Activated T-cell treated with anti-CD3 and anti-CD28 coated beads for 24 hours (primary cell): Measurements from ENCODE around the gene ITFG1.
A peak's percentile ranks its signal among the peaks of the same experiment; 100 is the strongest.

Experiments
- DNase-seq: peaks from one replicate; pipeline ENCODE4 v3.0.0-alpha.2; 2020; ENCODE audit warnings: low read depth

Gene ITFG1

DNA sequence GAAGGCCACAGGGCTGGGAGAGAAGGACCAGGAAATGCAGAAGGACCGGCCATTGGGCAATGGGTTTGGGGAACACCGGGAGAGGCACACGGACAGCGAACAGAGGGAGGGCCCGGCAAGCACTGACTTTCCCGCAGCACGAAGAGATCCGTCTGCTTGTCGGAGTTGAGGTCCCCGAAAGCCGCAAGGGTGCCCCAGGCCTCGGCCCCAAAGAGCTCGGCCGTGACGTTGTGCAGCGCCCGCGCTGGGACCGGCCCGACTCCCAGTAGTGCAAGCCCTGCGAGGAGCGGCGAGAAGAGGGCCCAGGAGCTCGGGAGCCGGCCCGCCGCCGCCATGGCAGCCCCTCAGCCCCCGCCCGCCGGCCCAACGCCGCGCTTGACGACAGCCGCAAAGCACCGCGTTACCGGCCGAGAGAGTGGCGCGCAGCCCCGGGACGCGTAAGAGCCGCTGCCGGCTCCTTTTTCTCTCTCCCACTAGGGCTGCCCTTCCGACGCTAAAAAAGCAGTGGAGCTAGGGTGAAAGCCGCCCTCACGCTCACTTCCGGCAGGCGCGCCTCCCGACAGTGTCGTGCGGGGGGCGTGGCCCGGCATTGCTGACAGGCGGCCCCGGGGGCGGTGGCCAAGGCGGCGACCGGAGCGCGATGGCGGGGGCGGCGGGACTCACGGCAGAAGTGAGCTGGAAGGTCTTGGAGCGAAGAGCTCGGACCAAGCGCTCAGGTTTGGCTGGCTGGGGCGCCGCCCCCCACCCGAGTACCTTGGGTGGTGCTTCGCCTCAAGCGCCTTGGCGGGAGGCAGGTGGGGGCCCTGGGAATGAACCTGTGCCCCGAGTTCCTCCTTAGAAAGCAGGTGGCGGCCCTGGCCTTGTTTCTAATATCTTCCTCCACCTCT lies at the start of gene ITFG1, which contains the start of gene PHKB:
TSS of gene ITFG1 (minus strand) at position 353 of the 887 bp plus-strand sequence. CDS start at position 335, 18 bp downstream.
TSS of gene PHKB (plus strand) at position 621 of the 887 bp plus-strand sequence. CDS start at position 641, 20 bp downstream.
- DNase-seq: peak; percentile 91

DNA sequence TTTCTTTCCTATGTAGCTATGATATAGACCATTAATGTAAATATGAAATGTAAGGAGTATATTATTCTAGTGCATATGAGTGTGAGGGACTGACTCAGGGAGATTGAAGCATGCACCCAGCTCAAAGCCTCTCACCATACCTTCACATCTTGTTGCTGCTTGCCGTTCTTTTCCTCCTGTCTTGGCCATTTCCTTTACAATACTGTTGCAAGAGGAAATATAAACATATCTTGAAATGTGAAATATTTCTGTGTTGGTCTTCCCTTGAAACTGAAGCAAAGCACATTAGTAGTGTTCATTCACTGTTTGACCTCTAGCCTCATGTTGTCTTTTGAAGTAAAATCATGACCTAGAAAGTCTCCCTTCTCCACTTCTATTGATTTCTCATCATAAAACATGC lies 46.8 kb upstream of the ITFG1 start:
- DNase-seq: no peak

DNA sequence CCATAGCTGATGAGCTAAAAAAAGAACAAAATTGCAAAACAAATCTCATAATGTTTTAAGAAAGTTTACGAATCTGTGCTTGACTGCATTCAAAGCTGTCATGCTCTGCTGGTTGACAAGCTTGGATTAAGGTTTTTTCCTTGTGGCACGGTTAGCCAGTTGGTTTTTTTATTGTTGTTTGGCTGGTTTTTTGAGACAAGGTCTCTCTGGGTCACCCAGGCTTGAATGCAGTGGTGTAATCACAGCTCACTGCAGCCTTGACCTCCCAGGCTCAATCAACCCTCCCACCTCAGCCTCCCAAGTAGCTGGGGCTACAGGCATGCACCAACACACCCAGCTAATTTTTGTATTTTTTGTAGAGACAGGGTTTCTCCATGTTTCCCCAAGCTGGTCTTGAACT lies 45.9 kb upstream of the ITFG1 start:
- DNase-seq: no peak

DNA sequence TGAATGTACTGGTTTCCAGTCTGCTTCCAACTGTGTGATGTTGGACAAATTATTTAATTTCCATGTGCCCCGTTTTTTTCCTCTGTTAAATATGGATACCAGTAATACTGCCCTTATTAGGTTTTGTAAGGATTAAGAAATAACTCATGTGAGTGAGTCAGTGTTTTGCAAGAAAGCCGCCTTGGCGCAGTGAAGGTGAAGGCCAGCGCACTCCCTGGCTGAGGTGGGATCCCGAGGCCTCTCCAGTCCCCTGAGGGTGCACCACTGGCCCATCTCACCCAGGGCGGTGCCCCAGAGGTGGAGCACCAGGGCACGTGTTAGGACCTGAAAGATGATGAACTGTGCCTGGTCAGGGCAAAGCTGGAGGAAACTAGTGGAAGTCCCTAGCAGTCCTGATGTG lies 43.7 kb upstream of the ITFG1 start:
- DNase-seq: no peak

DNA sequence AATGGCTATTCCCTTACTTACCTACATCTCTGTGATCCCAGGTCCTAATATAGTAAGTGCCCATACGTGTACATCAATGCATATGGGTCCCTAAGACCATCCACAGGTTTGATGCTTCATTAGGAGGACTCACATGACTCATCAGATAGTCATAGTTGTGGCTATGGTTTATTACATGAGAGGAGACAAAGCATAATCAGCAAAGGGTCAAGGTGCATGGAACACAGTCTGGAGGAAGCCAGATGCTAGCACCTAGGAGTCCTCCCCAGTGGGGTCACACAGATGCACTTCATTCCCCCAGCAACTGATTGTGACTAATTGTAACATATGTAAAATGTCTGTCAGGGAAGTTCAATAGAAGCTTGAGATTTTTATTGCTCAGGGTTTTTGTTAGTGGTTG lies 43.1 kb upstream of the ITFG1 start:
- no peak for DNase-seq

DNA sequence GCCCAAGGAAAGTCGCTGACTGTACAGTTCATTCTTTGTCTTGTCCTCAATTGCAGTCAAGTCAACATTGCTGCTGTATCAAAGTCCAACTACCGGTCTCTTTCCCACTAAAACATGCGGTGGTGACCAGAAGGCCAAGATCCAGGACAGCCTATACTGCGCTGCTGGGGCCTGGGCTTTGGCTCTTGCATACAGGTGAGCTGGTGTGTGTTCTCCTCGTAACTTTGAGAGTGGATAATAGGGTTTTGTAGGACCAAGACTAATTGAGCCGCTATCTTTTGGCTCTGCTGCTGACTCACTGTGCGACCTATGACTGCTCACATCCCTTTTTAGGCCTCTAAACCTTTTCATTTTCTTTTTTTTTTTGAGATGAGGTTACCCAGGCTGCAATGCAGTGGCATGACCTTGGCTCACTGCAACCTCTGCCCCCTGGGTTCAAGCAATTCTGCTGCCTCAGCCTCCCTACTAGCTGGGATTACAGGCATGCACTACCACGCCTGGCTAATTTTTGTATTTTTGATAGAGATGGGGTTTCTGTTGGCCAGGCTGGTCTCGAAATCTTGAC lies 38.9 kb upstream of the ITFG1 start:
- DNase-seq: no peak

DNA sequence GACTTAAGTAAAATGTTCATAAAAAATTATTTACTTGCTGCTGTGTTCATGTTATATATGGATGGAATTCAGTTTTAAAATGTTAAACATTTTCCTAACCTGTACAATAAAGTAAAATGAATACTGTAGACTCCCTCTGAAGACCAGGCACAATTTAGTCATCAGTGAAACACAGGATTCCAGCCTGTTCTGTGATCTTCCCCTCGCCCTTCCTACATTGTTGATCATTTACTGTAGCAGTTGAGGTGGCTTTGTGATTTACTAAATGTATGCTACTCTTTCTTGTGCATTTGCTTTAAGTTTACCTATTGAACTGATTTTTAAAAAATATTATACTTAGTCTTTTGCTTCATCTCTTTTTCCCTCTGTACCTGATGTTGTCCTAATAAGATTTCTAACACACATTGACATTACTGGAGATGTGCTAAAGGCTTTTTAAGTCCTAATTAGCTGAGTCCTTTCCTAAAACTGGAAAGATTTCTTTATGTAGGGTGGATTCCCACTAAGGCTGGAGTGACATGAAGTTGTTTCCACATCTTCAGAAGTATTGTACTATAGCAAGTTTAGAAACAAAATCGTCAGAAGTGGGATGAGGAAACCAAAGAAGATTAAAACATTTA lies 38.3 kb upstream of the ITFG1 start:
- no peak for DNase-seq

DNA sequence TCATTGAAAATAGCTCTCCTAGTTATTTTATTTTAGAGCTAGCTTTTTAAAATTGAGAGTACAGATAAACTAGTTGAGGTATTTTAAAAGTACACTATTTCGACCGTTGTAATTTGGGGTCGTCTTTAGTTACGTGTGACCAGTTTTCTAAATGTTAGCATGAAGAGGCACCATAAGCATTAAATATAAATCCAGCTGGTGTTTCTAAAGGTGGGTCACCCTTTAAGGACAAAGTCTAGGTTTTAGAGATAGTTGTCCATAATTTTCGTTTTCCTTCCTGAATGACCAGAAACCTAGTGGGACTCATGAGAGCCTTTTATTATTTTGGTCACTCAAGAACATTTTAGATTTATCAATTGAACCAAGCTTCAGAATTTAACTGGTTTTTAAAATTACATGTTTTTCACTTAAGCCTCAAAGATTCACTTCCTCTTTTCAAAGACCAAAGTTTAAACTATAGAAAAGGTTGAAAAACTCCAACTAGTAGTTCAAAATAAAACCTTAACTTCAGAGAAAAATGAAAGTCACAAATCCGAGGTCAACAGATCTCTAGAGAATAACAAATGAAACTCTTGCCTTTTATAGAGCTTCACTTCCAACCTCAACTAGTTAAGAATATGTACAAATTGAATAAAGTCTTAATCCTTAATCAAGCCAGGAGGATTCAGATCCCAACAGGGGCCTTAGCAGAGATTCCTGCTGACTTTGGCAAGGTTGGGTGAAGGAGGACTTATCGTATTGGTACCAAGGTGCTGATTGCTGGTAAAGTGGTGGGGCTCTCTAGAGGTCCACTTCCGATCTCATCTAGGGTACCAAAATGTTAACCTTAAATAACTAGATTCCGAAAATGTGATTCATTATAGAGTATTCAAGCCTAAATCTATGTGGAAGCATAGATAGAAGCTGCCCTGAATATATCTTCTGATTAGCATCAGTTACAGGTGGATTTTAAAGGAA lies 32.8 kb upstream of the ITFG1 start:
- DNase-seq: no peak

DNA sequence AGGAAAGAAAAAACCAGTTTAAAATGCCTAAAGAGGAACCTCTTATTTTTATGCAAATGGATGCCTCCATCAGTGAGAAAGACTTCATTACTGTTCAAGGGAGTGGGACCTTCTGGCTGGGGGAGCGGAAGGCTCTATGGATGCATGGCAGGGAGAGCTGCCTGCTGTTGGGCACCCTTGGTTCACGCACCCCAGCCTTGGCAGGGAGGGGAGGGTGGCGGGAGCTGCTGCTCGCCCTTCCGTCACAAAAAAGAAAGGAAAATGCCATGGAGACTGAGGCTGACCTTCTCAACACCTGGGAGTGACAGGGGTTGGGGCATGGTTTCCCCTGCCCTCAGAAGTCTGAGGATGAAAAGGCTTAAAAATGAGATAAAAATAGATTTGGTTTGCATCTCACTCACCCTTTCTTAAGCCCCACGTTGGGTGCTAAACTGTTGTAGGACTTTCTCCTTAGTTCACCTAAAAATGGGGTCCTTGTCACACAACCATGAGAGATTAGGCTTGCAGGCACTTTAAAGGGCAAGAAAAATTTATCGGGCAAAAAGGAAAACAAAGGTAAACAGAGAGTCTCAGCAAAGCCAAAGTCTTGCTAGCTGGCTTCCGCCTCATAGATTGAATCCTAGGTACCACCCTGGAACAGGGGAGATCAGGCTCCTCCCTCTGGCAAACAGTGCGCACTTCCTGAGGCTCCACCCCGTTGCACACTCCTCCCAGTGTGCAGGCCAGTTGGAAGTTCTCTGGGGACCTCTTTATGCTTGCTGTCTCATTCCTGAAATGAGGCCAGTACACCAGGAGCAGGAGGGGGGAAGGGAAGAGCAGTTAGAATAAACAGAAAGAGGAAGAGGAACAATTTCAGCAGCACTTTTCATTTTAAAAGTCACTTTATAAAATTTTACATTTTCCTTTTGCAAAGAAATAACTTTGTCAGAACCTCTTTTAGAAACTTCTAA lies 31.8 kb upstream of the ITFG1 start:
- no peak for DNase-seq

DNA sequence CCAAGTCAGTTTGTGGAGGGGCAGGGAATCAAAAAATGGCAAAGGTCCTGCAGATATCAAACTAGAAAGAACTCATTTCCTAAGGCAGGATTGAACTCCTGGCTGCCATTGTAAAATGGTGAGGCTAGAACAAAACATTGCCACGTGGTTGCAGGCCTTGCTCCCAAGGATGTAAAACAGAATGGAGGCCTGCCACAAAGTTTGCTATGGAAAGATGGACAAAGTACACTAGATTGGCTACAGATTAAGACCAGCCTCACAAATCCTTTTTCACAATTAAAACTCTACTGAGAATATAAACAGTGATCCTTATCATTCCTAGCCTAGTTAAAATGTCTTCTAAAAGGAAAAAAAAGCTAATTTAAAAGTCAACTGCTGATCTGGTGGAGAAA lies 31.2 kb upstream of the ITFG1 start:
- no peak for DNase-seq

DNA sequence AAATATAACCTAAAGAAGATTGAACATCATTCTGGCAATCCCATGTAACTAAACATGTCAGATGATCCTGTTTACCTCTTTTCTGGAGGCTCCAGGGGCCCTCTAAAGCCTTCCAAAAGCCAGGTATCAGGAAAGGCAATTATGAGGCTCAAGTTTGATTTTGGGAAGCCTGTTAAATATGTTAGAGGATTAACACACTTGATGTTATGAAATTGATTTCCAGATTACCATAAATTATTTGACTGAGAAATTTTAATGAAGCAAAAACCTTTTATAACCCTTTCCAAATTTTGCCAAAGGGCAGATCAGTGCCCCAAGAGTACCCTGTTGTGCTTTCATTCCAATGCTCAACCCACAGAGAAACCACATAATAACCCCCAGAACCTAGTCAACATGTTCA lies 29.6 kb upstream of the ITFG1 start:
- no peak for DNase-seq

DNA sequence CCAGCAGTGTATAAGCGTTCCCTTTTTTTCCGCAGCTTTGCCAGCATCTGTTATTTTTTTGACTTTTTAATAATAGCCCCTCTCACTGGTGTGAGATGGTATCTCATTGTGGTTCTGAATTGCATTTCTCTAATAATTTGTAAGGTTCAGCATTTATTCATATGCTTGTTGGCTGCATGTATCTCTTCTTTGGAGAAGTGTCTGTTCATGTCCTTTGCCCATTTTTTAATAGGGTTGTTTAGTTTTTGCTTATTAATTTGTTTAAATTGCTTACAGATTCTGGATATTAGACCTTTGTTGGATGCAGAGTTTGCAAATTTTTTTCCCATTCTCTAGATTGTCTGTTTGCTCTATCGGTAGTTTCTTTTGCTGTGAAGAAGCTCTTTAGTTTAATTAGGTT lies 27.2 kb upstream of the ITFG1 start:
- DNase-seq: no peak

DNA sequence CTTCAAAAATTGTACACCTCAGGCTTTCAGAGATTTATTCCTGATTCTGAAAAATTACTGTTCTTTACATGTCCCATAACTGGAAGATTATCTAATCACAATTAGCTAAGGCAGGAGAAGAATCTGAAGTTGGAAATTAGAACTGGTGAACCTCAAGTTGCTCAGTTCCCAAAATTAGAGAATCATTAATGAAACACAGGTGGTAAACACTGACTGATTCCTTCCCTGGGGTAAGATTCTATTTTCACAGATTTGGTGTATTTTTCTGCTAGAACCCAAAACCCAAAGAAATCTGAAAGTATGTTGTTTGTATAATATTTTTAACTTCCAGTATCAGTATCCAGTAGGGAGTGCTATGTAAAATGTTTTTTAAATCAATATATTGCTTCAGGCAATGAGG lies 26.0 kb upstream of the ITFG1 start:
- no peak for DNase-seq

DNA sequence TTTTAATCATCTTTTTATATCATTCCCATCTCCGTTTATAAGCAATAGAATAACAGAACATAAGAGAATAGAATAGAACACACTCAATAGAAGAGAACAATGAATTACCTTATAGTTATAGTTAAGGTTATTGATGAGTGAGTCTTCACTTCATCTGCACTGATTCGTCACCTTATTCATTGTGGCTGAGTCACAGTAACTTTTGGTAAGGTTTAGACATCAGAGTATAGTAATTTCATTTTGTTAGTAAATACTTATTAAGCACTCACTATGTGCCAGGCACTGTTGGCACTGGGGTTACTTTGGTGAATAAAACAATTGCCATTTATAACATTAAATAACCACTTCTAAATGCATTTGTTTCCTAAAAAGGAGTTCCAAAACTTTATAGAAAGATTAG lies 22.8 kb upstream of the ITFG1 start:
- DNase-seq: no peak

DNA sequence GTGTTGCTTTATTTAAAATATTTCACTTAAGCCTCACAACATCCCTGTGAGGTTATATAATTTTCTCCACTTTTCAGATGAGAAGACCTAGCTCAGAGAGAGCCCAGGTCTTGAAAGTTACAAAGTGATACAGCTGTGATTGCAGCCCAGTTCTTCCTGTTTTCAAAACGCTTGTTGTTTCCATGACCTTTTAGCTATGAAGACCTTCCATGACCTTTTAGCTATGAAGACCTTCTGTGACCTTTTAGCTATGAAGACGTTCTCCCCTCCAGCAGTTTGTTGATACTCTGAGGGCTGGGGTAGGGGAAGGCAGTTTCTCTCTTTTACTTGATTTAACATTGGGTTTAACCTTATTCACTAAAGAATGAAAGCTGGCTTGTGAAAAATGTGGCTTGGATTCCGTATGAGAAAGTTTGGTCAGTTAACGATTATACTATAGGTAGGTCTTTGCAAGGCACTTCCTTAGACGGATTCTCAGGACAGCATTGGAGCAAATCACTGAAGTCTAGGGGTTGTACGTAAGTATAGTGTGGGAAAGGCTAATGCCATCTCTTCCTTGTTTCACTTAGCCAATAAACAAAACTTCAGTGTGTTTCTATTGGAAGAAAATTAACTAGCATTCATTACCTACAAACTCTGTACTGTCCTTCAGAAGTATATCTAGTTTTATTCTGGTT lies 21.0 kb upstream of the ITFG1 start:
- DNase-seq: no peak

DNA sequence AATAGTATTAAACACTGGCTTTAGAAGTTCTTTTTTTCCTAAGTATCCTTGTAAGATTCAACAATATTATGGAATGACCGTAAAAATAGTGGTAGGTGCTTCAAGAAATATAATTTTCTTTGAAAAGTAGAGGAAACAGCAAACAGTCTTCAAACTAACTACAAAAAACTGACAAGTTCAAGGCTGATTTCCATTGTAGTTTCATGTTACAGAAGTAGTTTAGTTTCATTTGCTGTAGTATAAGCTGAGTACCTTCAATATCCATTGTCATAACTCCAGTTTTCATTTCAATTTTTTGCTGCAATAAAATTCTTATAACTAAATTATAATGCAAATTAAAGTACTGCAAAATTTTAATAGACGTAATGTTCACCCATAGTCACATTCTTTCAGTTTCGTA lies 19.5 kb upstream of the ITFG1 start:
- no peak for DNase-seq

DNA sequence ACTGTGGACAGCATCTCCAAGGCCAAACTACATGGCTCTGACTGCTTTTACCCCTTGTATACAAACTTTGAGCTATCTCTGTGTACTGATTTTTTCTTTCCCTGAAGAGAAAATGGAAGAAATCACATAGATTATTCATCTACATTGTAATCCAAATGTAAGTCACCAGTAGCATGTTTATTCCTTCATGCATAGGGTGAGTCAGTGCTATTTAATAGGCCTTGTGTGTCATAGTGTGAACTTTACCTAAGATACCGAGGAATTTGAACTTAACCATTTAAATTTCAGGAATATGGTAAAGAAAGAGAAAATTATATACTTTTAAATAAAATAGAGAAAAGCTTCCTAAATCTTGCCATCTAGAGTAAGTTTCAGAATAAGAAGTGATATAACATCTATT lies 16.8 kb upstream of the ITFG1 start:
- DNase-seq: no peak

DNA sequence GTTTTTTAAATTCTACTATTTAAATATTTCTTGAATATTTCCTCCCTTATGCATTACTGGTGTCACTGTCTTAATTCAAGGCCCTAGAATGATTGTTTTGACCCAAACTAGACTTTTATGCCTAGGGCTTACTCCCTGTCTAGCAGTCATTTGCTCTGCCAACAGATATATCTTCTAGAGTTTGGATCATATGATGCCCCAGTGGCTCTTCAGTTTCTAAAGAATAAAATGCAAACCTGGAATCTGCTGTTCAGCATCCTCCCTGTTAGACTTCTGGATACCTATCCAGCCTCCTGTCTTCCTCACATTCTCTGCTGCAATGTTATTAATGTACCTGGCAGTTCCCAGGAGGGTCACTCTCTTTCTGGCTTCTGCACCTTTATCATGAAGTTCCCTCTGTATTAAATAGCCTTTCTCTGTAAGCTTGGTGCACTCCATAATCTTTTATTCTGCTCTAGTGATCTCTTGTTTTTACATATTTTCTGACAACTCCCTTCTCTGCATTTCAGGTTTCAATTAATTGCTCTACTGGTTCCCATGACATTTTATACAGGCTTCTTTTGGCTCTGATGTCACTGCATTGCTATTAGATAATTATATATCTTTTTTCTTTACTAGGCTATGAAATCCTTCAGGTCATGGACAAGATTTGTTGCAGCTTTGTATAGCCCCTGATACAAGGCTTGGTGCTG lies 15.9 kb upstream of the ITFG1 start:
- no peak for DNase-seq

DNA sequence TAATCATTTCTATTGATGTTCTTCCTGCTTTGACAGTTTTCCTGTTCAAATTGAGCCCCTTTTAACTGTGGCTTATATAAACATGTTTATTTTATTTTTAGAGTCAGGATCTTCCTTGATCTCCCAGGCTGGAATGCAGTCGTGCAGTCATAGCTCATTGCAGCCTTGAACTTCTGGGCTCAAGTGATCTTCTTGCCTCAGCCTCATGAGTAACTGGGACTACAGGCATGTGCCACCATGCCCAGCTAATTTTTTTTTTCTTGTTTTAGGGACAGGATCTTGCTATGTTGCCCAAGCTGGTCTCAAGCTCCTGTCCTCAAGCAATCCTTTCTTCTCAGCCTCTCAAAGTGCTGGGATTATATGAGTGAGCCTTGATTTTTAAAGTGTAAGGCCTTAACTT lies 14.9 kb upstream of the ITFG1 start:
- no peak for DNase-seq

DNA sequence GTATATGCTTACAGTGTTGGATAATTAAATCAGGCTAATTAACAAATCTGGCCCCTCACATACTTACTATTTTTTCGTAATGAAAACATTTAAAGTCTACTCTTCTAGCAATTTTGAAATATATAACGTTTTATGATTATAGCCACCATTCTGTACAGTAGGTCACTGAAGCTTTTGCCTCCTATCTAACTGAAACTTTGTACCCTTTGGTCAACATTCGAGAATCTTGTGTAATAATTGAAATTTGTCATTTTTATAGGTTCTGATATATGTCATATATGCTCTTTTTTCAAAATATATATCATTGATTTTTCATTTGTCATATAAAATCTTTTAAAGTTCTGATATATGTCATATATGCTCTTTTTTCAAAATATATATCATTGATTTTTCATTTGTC lies 12.9 kb upstream of the ITFG1 start:
- DNase-seq: no peak
